GM12878 (cell line): ENCODE results near the gene GRK1.

Experiments used
- ATF2 ChIP-seq: IDR thresholded peaks from 2 replicates; pipeline ENCODE4 v1.6.1; 2012; ENCODE audit warnings: low read length, inconsistent platforms
- CEBPB ChIP-seq, 2 experiments: fragments of 150-350 bp in 1 of 2; IDR thresholded peaks; 2 replicates each; pipeline ENCODE4 v1.6.1; 2012 to 2014; ENCODE audit warnings: low read depth in 2 of 2, low read length in 2 of 2, borderline replicate concordance in 1 of 2, inconsistent platforms in 1 of 2
- TF ChIP-seq, protein P1 (sequence below): IDR thresholded peaks from 2 replicates; pipeline ENCODE4 v1.6.1; 2012; ENCODE audit warnings: mild to moderate bottlenecking, low read depth, low read length

DNA sequence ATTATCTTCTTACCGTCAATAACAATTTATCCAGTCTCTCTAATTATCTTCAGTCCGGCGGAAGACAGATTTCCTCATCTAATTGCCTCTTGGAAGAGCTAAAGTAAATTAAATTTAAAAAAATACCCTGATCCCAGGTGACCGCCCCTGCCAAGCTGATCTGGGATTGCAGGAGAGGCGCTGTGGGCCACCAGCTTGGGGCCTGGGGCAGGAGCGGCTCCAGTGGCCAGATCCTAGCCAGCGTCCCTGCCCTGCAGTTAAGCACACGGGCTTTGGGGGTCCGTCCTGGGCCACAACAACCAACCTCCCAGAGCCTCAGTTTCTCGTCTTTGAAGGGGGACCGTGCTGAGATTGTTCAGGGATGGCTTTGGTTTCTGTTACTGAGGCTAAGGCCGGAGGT, 79.7 kb downstream of the GRK1 start:
- TF ChIP-seq ATF2 = no peak
- no peak for TF ChIP-seq CEBPB (IDR thresholded peaks at IDR 0.05; ENCODE audit: borderline replicate concordance in 1 of 2, low read depth in 2 of 2, low read length in 2 of 2)
- TF ChIP-seq, protein P1, sequence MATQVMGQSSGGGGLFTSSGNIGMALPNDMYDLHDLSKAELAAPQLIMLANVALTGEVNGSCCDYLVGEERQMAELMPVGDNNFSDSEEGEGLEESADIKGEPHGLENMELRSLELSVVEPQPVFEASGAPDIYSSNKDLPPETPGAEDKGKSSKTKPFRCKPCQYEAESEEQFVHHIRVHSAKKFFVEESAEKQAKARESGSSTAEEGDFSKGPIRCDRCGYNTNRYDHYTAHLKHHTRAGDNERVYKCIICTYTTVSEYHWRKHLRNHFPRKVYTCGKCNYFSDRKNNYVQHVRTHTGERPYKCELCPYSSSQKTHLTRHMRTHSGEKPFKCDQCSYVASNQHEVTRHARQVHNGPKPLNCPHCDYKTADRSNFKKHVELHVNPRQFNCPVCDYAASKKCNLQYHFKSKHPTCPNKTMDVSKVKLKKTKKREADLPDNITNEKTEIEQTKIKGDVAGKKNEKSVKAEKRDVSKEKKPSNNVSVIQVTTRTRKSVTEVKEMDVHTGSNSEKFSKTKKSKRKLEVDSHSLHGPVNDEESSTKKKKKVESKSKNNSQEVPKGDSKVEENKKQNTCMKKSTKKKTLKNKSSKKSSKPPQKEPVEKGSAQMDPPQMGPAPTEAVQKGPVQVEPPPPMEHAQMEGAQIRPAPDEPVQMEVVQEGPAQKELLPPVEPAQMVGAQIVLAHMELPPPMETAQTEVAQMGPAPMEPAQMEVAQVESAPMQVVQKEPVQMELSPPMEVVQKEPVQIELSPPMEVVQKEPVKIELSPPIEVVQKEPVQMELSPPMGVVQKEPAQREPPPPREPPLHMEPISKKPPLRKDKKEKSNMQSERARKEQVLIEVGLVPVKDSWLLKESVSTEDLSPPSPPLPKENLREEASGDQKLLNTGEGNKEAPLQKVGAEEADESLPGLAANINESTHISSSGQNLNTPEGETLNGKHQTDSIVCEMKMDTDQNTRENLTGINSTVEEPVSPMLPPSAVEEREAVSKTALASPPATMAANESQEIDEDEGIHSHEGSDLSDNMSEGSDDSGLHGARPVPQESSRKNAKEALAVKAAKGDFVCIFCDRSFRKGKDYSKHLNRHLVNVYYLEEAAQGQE = no peak
